Skin epidermis (tissue), 12 donors: ENCODE results near the gene DNAJC5G.

ENCODE experiments used
- H3K27ac ChIP-seq, 21 experiments: fragments of 200-600 bp; sonication (generic) in 11 of 21; one replicate each; pipeline ENCODE4 v1.5.0; 2020; ENCODE audit warnings: mild to moderate bottlenecking in 3 of 21, inconsistent platforms in 2 of 21, moderate library complexity in 2 of 21
- H3K4me3 ChIP-seq, 7 experiments: fragments of 200-600 bp; sonication (generic) in 2 of 7; one replicate each; pipeline ENCODE4 v1.5.0; 2020; ENCODE audit warnings: inconsistent platforms in 2 of 7, mild to moderate bottlenecking in 2 of 7, moderate library complexity in 1 of 7

DNAJC5G gene

DNA sequence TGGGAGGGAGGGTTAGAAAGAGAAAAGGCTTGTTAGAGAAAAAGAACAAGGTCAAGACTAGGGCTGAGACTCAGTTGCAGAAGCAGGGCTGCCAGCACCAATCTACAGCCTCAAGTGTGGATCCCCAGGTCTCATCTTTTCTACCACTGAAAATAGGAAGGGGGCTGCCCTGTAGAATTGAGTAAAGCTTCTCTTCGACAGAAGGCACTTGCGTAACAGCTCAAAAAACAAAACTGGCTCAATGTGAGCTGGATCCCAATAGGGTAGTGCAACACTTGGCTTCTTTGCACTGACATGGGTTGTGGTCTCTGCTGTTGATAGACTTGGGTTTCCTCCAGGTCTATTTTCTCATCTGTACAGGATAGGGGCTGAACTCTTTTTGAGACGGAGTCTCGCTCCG, 49.5 kb downstream of the DNAJC5G start:
- H3K27ac ChIP-seq, result no peak overlapping the region
- H3K4me3 ChIP-seq, result no peak overlapping the region
